BE2C (cell line): ENCODE data around the gene OR4D1.

Source experiments
- DNase-seq: peaks from one replicate; pipeline ENCODE4 v3.0.0-alpha.2; 2020
- H3K27me3 ChIP-seq: fragments of 250-450 bp; sonication (Bioruptor Pico); 2 replicates; pipeline ENCODE4 v1.5.1; 2020; ENCODE audit warnings: mild to moderate bottlenecking
- H3K36me3 ChIP-seq: fragments of 250-450 bp; sonication (Bioruptor Pico); 2 replicates; pipeline ENCODE4 v1.5.1; 2020; ENCODE audit warnings: mild to moderate bottlenecking
- H3K4me1 ChIP-seq: fragments of 250-450 bp; sonication (Bioruptor Pico); 2 replicates; pipeline ENCODE4 v1.5.1; 2020
- H3K4me3 ChIP-seq: 2 replicates; pipeline ENCODE4 v1.5.1; 2011; ENCODE audit warnings: low read depth, low read length
- H3K9me3 ChIP-seq: fragments of 250-450 bp; sonication (Bioruptor Pico); 2 replicates; pipeline ENCODE4 v1.5.1; 2020
- CTCF ChIP-seq: IDR thresholded peaks from 2 replicates; pipeline ENCODE4 v1.5.1; 2012; ENCODE audit warnings: mild to moderate bottlenecking, low read depth, low read length

Gene OR4D1

GRCh38 chr17:58205936-58206335, 57.8 kb downstream of the OR4D1 start:
- no peak for TF ChIP-seq CTCF
- DNase-seq, result no peak
- Histone ChIP-seq H3K36me3 (no peaks in the 10 kb centered on the region), H3K4me3 (no peak overlapping the region), H3K27me3 (no peaks in the 10 kb centered on the region), H3K4me1 (no peaks in the 10 kb centered on the region), H3K9me3 (no peaks in the 10 kb centered on the region)

- no peaks in the 10 kb centered on the region for H3K4me1 ChIP-seq
- DNase-seq, result no peak
- no peaks in the 10 kb centered on the region for H3K9me3 ChIP-seq
- no peaks in the 10 kb centered on the region for H3K27me3 ChIP-seq
- TF ChIP-seq CTCF, result no peak
- H3K4me3 ChIP-seq, result no peak overlapping the region
- no peaks in the 10 kb centered on the region for H3K36me3 ChIP-seq
These were observed 59.3 kb downstream of the OR4D1 start for GRCh38 chr17:58207451-58207850.

GRCh38 chr17:58208344-58208743, 60.2 kb downstream of the OR4D1 start:
- Histone ChIP-seq H3K4me1 (no peaks in the 10 kb centered on the region), H3K4me3 (no peak overlapping the region), H3K9me3 (no peaks in the 10 kb centered on the region), H3K36me3 (no peaks in the 10 kb centered on the region), H3K27me3 (no peaks in the 10 kb centered on the region)
- no peak for DNase-seq
- no peak for TF ChIP-seq CTCF
